Transverse colon (tissue), 4 donors: ENCODE measurements around the gene TRANK1. TPM values are rescaled to one million over a fixed set of nuclear protein-coding genes. Genes with fewer than 3 reads are reported as not detected.

Experiments used
- DNase-seq: peaks from one replicate; pipeline ENCODE4 v3.0.0-alpha.2; 2019
- H3K27ac ChIP-seq, 4 donors: fragments of 200-600 bp; sonication (generic); 2 replicates each; pipeline ENCODE4 v1.5.1; 2016 to 2018; ENCODE audit warnings: inconsistent platforms in 4 of 4
- H3K27me3 ChIP-seq: fragments of 200-600 bp; sonication (generic); 2 replicates; pipeline ENCODE4 v1.5.1; 2017; ENCODE audit warnings: inconsistent platforms
- H3K36me3 ChIP-seq, 4 donors: fragments of 200-600 bp; sonication (generic); 2 replicates each; pipeline ENCODE4 v1.5.1; 2017 to 2019; ENCODE audit warnings: inconsistent platforms in 4 of 4
- H3K4me1 ChIP-seq, 4 donors: fragments of 200-600 bp; sonication (generic); 2 replicates each; pipeline ENCODE4 v1.5.1; 2017 to 2020; ENCODE audit warnings: inconsistent platforms in 4 of 4
- H3K4me3 ChIP-seq, 4 donors: fragments of 200-600 bp; sonication (generic); 1 replicate in 1 of 4; 2 replicates in 3 of 4; pipeline versions ENCODE4 v1.5.1 to v1.6.1; 2017 to 2019; ENCODE audit warnings: inconsistent platforms in 4 of 4
- H3K9me3 ChIP-seq, 2 donors: fragments of 200-600 bp; sonication (generic); 2 replicates each; pipeline ENCODE4 v1.5.1; 2017 to 2019; ENCODE audit warnings: inconsistent platforms in 2 of 2
- CTCF ChIP-seq, 5 experiments: fragments of 200-600 bp in 3 of 5; fragments of 450-650 bp in 2 of 5; sonication (generic) in 3 of 5; IDR thresholded peaks; 1 replicate in 2 of 5; 2 replicates in 3 of 5; pipeline ENCODE4 v1.5.1; 2016 to 2017; ENCODE audit warnings: antibody characterized with exemption in 5 of 5, inconsistent platforms in 3 of 5, mild to moderate bottlenecking in 2 of 5, moderate library complexity in 1 of 5
- EP300 ChIP-seq: sonication (generic); formaldehyde crosslinking; IDR thresholded peaks from one replicate; pipeline ENCODE4 v1.6.1; 2017; ENCODE audit warnings: antibody characterized with exemption, low read depth
- POLR2A ChIP-seq: fragments of 450-650 bp; IDR thresholded peaks from one replicate; pipeline ENCODE4 v1.6.1; 2016; ENCODE audit warnings: antibody characterized with exemption, mild to moderate bottlenecking, moderate library complexity
- POLR2AphosphoS5 ChIP-seq, 3 donors: sonication (generic); formaldehyde crosslinking; IDR thresholded peaks; one replicate each; pipeline ENCODE4 v1.6.1; 2016; ENCODE audit warnings: antibody characterized with exemption in 3 of 3
- WGBS, 2 donors: methylation state at CpG; one replicate each; pipeline ENCODE4 v1.1.5; 2018; ENCODE audit warnings: low coverage in 1 of 2; 5-methylcytosine and 5-hydroxymethylcytosine counted together
- in situ Hi-C, 4 donors: fragments of 200-750 bp; cut with MboI; loops; one replicate each; pipeline versions ENCODE4 v1.15.0 to v1.15.1; 2017; ENCODE audit warnings: low sequenced_read_pairs in 3 of 4, low pct_ligation_motif_present in 1 of 4, low pct_unique_long_range_greater_than_20kb in 1 of 4
- intact Hi-C: fragments of 100-400 bp; cut with DNase I; formaldehyde crosslinking; loops from one replicate; pipeline ENCODE4 v1.15.1; 2023; ENCODE audit warnings: low total_unique reads
- total RNA-seq, 4 donors: library from RNA; depleted of rRNA; stranded (reverse); fragments of >200 nt; gene quantifications; one replicate each; pipeline ENCODE4 v1.1.0, GENCODE V29; 2016

TRANK1 gene
- total RNA-seq, 4 donors from 2014 or later, result 91.5 to 179 (median 116) TPM

GRCh38 chr3:36813305-36813704, 131.5 kb downstream of the TRANK1 start:
- in situ Hi-C loops, result no loop called here
- 89 to 100% methylated on average over 1 to 6 of the region's 6 CpGs for WGBS, 2 donors

GRCh38 chr3:36812240-36812639, 132.6 kb downstream of the TRANK1 start:
- Histone ChIP-seq H3K36me3 (no peaks in the 10 kb centered on the region), H3K9me3 (no peaks in the 10 kb centered on the region), H3K4me1 (no peaks in the 10 kb centered on the region), H3K4me3 (no peak overlapping the region), H3K27ac (no peak overlapping the region), H3K27me3 (no peaks in the 10 kb centered on the region)
- in situ Hi-C loops (no loop called here), intact Hi-C loops (no loop called here)
- TF ChIP-seq CTCF (IDR thresholded peaks at IDR 0.05) (no peak), EP300 (no peak), POLR2A (no peak), POLR2AphosphoS5 (IDR thresholded peaks at IDR 0.05) (no peak)
- no peak for DNase-seq
- WGBS, 2 donors, result 44% methylated on average over 1 of the region's 1 CpG; no CpG with 5 or more reads in 1 of the 2 donors

More at GRCh38 chr3:36813305-36813704, 131.5 kb downstream of the TRANK1 start:
- TF ChIP-seq CTCF (IDR thresholded peaks at IDR 0.05) (no peak), POLR2AphosphoS5 (IDR thresholded peaks at IDR 0.05) (no peak), POLR2A (no peak), EP300 (no peak)
- Histone ChIP-seq H3K4me1 (no peaks in the 10 kb centered on the region), H3K9me3 (no peaks in the 10 kb centered on the region), H3K36me3 (no peaks in the 10 kb centered on the region), H3K27ac (no peak overlapping the region), H3K4me3 (no peak overlapping the region), H3K27me3 (no peaks in the 10 kb centered on the region)
- intact Hi-C loops, result no loop called here
- no peak for DNase-seq

GRCh38 chr3:36811768-36812167, 133.1 kb downstream of the TRANK1 start:
- Histone ChIP-seq H3K9me3 (no peaks in the 10 kb centered on the region), H3K4me3 (no peak overlapping the region), H3K4me1 (no peaks in the 10 kb centered on the region), H3K36me3 (no peaks in the 10 kb centered on the region), H3K27ac (no peak overlapping the region), H3K27me3 (no peaks in the 10 kb centered on the region)
- in situ Hi-C loops (no loop called here), intact Hi-C loops (no loop called here)
- no peak for DNase-seq
- TF ChIP-seq POLR2A (no peak), POLR2AphosphoS5 (IDR thresholded peaks at IDR 0.05) (no peak), CTCF (IDR thresholded peaks at IDR 0.05) (no peak), EP300 (no peak)
- 76 to 80% methylated on average over 2 of the region's 2 CpGs for WGBS, 2 donors

- TF ChIP-seq POLR2AphosphoS5 (IDR thresholded peaks at IDR 0.05), result no peak
- TF ChIP-seq CTCF (IDR thresholded peaks at IDR 0.05), result no peak
- no peak for TF ChIP-seq POLR2A
- H3K27me3 ChIP-seq, result no peaks in the 10 kb centered on the region
- no peaks in the 10 kb centered on the region for H3K36me3 ChIP-seq
- intact Hi-C loops, result no loop called here
- no peaks in the 10 kb centered on the region for H3K4me1 ChIP-seq
- in situ Hi-C loops, result no loop called here
- H3K4me3 ChIP-seq, result no peak overlapping the region
- no peak overlapping the region for H3K27ac ChIP-seq
- H3K9me3 ChIP-seq, result no peaks in the 10 kb centered on the region
- 89 to 94% methylated on average over 2 of the region's 2 CpGs for WGBS, 2 donors
- DNase-seq, result no peak
These were observed 140.4 kb downstream of the TRANK1 start for GRCh38 chr3:36804295-36805055.
